GM12801 (cell line): ENCODE data around the gene RIPOR3.

Experiments
- TF ChIP-seq, protein P1 (sequence below): IDR thresholded peaks from one replicate; pipeline ENCODE4 v1.5.1; 2011; ENCODE audit warnings: control low read depth; ENCODE audit not compliant: insufficient read length; ENCODE audit errors: extremely low read depth

The RIPOR3 gene

DNA sequence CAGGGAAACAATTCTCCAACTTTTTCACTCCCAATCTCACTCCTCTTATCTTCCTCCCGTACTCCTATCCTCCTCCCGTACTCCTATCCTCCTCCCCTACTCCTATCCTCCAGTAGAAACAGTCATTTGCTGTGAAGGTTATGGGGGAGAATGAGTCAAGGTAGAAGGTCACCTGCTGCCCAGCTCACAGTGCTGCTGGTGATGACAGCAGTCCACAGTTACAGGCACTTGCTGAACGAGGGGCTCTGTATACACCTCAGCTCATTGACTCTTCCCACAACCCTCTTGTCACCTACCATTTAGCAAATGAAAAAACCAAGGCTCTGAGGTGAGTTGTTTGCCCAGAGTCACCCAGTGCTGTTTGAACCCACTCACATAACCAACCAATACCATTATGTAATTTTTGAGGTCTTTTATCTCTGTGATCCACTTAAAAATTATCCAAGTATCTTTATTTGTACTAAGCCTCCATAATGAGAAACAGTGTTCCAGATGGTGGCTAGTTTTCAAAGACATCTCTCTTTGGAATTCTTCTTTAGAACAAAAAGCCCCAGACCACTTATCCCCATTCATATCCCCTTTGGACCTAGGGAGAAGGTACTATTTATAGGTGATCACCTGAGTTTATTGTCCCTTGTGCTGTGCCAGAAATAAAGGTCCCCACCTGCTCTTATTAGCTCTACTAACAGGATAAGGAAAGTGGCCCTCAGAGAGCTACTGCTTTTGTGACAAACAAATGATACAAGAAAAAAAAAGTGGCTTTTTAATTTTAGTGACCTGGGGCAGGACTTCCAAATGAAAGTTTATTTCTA is 128.0 kb downstream of the RIPOR3 start:
- TF ChIP-seq, protein P1, sequence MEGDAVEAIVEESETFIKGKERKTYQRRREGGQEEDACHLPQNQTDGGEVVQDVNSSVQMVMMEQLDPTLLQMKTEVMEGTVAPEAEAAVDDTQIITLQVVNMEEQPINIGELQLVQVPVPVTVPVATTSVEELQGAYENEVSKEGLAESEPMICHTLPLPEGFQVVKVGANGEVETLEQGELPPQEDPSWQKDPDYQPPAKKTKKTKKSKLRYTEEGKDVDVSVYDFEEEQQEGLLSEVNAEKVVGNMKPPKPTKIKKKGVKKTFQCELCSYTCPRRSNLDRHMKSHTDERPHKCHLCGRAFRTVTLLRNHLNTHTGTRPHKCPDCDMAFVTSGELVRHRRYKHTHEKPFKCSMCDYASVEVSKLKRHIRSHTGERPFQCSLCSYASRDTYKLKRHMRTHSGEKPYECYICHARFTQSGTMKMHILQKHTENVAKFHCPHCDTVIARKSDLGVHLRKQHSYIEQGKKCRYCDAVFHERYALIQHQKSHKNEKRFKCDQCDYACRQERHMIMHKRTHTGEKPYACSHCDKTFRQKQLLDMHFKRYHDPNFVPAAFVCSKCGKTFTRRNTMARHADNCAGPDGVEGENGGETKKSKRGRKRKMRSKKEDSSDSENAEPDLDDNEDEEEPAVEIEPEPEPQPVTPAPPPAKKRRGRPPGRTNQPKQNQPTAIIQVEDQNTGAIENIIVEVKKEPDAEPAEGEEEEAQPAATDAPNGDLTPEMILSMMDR = no peak

DNA sequence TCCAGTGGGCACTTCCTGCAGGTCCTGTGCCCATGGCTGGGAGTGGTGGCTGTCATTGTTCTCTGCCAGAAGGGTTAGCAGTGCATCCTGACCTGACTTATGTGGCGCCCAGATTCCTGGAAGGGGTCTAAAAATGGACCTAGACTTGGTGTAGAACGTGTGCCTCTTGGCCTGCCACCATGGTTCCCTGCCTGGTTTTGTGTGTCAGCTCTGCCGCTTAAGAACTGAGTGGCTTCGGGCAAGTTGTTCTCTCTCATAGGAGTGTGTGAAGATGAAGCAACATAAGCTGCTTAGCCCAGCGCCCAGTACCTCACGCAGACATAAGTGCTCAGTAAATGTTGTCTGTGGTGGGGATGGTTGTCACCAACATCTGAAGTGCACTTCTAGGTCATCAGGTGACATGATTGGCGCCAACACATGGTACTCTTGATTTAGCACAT is 129.1 kb downstream of the RIPOR3 start:
- TF ChIP-seq, protein P1 = no peak

DNA sequence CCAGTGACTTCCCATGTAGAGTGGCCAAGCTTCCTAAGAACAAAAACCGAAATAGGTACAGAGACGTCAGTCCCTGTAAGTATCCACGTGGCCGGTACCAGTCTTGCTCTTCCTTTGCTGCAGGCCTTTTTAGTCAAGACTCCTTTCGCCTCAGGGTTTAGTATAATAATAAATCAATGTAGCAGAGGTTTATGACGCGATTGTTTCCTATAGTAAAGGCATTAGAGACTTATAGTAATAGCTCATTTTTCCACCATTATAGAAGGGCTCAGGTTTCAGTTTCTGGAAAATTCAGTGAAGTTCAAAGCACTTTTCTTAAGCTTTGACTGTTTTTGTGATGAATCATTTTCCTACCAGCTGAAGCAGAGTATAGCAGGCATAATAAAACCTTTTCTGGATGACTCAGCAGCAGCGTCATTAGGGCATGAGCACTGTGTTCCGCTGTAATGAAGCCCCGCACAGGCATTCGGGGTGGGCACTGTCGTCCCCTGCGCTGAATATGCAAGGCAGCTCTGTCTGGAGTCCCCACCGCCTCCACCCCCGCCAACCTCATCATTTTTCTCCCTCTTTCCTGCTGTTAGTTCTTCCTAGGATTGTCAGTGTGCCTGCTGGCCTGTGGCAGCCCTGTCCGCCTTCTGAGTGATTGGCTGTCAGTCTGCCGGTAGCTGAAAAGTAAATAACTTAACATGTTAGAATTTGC is 129.8 kb downstream of the RIPOR3 start:
- TF ChIP-seq, protein P1 = no peak

DNA sequence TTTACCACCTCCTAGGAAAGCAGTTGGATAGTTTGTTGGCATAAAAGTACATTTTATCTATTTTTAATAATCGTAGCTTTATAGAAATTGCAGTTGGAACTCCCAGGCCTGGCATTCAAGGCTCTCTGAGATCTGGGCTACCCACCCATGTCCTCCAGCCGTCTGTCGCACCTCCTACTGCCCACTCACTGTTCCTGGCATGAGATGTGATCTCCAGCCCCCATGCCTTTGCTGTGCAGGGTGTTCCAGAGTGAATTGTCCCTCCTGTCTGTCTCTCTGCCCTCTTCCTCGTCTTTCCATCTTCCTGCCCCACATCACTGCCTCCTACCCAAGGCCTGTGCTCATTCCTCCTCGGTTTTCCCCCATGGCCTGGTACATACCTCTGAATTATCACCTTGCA is 130.5 kb downstream of the RIPOR3 start:
- TF ChIP-seq, protein P1 = no peak

DNA sequence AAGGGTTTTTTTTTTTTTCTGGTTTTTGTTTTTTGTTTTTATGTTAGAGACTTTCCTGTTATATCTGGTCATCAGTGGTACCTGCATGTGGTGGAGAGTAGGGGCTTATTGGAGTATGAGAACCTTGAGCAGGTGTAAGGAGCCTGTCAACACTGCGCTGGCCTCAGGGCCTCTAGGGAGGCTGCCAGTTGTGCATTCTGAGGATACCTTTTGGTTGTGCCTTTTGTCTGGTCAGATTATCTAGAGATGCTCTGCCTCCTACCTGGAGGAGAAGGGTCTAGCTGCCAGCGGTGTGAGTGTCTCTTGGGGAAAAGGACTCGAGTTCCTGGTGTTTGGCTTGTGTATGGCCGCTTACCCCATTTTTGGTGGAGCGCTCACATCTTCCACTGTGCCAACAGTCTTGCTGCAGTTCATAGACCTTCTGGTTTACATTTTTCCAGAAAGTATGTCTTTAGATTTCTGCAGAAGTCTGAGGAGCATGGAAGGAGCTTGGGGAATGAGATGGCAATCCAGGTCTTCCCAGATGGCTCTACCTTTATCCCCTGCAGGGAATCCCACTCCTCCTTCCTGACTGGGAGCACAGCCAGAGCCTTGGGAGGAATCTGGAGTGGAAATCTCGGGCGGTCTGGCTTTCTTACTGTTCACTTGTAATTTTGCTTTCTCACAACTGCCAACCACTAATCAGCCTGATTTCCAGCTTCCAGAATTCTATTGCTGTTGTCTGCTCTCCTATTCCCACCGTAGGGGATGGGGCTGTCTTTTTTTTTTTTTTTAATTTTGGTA is 131.3 kb downstream of the RIPOR3 start:
- TF ChIP-seq, protein P1 = no peak

DNA sequence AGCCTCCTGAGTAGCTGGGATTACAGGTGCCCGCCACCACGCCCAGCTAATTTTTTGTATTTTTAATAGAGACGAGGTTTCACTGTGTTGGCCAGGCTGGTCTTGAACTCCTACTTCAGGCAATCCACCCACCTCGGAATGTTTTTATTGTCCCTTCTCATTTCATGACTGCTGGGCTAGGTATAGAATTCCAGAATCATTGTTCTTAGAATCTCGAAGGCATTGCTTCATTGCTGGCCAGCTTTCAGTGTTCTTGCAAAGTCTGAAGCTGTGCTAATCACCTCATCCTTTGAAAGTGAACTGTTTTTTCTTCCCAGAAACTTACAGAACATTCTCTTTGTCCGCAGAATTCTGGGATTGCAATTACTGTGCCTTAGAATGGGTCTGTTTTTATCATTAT is 132.2 kb downstream of the RIPOR3 start:
- TF ChIP-seq, protein P1 = no peak

DNA sequence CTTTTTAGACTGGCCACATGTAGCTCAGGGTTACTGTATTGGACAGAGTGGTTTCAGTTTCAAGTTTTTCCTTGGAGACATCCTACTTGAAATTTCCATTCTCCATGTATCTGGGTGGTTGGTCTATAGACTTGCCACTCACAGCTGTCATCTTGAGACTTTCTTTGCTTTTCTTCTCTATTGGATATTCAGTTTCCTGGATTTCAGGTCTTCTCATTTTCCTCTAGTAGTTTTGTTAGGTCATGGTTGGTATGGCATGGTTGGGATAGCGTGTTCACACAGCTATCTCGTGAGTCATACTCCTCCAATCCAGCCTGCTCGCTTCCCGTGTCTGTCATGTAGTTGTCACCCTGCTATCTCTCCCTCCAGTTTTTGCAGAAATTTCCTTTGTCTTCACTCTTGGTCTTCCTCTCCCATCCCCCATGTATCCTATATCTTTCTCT is 132.8 kb downstream of the RIPOR3 start:
- TF ChIP-seq, protein P1 = no peak
